GM23338 (cell line): ENCODE data around the gene NUSAP1. TPM values are rescaled to one million over a fixed set of nuclear protein-coding genes. Genes with fewer than 3 reads are reported as not detected.
"Not testable (repeated sequence)": the region's sequence is repeated elsewhere in the genome, so short reads cannot be mapped to it uniquely, and the experiment has no call there.

Source experiments
- ATAC-seq: fragments of 200-7000 bp; cut with Tn5 transposase; 3 replicates; pipeline ENCODE4 v1.9.1; 2020
- DNase-seq: peaks from one replicate; pipeline ENCODE4 v3.0.0-alpha.2; 2015; ENCODE audit warnings: low spot score
- H2AFZ ChIP-seq: fragments of 200-600 bp; sonication (generic); 2 replicates; pipeline ENCODE4 v1.8.0; 2016; ENCODE audit warnings: antibody characterized with exemption, mild to moderate bottlenecking, moderate library complexity
- H3F3A ChIP-seq: fragments of 200-600 bp; sonication (generic); replicated peaks from 2 replicates; pipeline ENCODE4 v1.8.0; 2017; ENCODE audit warnings: antibody characterized with exemption, mixed run types, low read depth
- H3K27ac ChIP-seq: fragments of 200-600 bp; sonication (generic); 2 replicates; pipeline ENCODE4 v1.6.1; 2016; ENCODE audit warnings: low read depth
- H3K27me3 ChIP-seq: fragments of 200-600 bp; sonication (generic); 2 replicates; pipeline ENCODE4 v1.8.0; 2016; ENCODE audit warnings: mild to moderate bottlenecking, mixed run types, moderate library complexity; ENCODE audit not compliant: insufficient read depth
- H3K36me3 ChIP-seq: fragments of 200-600 bp; sonication (generic); 2 replicates; pipeline ENCODE4 v1.8.0; 2016; ENCODE audit warnings: mild to moderate bottlenecking; ENCODE audit not compliant: insufficient read depth
- H3K4me1 ChIP-seq: fragments of 200-600 bp; sonication (generic); 2 replicates; pipeline ENCODE4 v1.8.0; 2016; ENCODE audit warnings: mild to moderate bottlenecking, moderate library complexity; ENCODE audit not compliant: insufficient read depth
- H3K4me2 ChIP-seq: fragments of 200-600 bp; sonication (generic); 2 replicates; pipeline ENCODE4 v1.7.1; 2017; ENCODE audit warnings: mixed run types
- H3K4me3 ChIP-seq: fragments of 200-600 bp; sonication (generic); 2 replicates; pipeline ENCODE4 v1.6.1; 2016; ENCODE audit warnings: mixed run types
- H3K79me2 ChIP-seq: fragments of 200-600 bp; sonication (generic); replicated peaks from 2 replicates; pipeline ENCODE4 v1.8.0; 2017; ENCODE audit warnings: mild to moderate bottlenecking; ENCODE audit not compliant: insufficient read depth
- H3K9me2 ChIP-seq: fragments of 200-600 bp; sonication (generic); 2 replicates; pipeline ENCODE4 v1.8.0; 2017; ENCODE audit not compliant: insufficient read depth
- H4K20me1 ChIP-seq: fragments of 200-600 bp; sonication (generic); replicated peaks from 2 replicates; pipeline ENCODE4 v1.8.0; 2017; ENCODE audit warnings: mild to moderate bottlenecking; ENCODE audit not compliant: insufficient read depth
- H3K27ac Mint-ChIP-seq: 2 replicates; pipeline ENCODE4 v1.8.0; 2020; ENCODE audit warnings: inconsistent platforms, mild to moderate bottlenecking, moderate library complexity, mixed read lengths
- H3K27me3 Mint-ChIP-seq: 3 replicates; pipeline ENCODE4 v1.8.0; 2022; ENCODE audit warnings: low read depth, mild to moderate bottlenecking, moderate library complexity, mixed read lengths, inconsistent platforms; ENCODE audit not compliant: insufficient read depth, poor library complexity
- H3K36me3 Mint-ChIP-seq: 3 replicates; pipeline ENCODE4 v1.8.0; 2021; ENCODE audit warnings: low read depth, mild to moderate bottlenecking, inconsistent platforms, moderate library complexity, mixed read lengths
- H3K4me1 Mint-ChIP-seq: 3 replicates; pipeline ENCODE4 v1.8.0; 2020; ENCODE audit warnings: mild to moderate bottlenecking, inconsistent platforms, mixed read lengths
- H3K4me3 Mint-ChIP-seq: 3 replicates; pipeline ENCODE4 v1.8.0; 2021; ENCODE audit warnings: moderate library complexity, mild to moderate bottlenecking, inconsistent platforms, mixed read lengths
- H3K9me3 Mint-ChIP-seq: 3 replicates; pipeline ENCODE4 v1.8.0; 2020; ENCODE audit warnings: moderate library complexity, mild to moderate bottlenecking, inconsistent platforms, mixed read lengths
- CREB1 ChIP-seq: fragments of 250-450 bp; sonication (Bioruptor Pico); IDR thresholded peaks from 2 replicates; pipeline ENCODE4 v1.5.0; 2020; ENCODE audit warnings: low read depth, mild to moderate bottlenecking, moderate library complexity
- ETS1 ChIP-seq: IDR thresholded peaks from 2 replicates; pipeline ENCODE4 v1.6.1; 2016; ENCODE audit warnings: antibody characterized with exemption
- EZH2 ChIP-seq: fragments of 200-600 bp; sonication (generic); IDR thresholded peaks from one replicate; pipeline ENCODE4 v1.8.0; 2017; ENCODE audit warnings: antibody characterized with exemption, mild to moderate bottlenecking, low read depth; ENCODE audit not compliant: unreplicated experiment
- EZH2phosphoT487 ChIP-seq: fragments of 200-600 bp; sonication (generic); IDR thresholded peaks from one replicate; pipeline ENCODE4 v1.8.1; 2018; ENCODE audit warnings: antibody characterized with exemption; ENCODE audit not compliant: unreplicated experiment
- JUNB ChIP-seq: IDR thresholded peaks from one replicate; pipeline ENCODE4 v1.6.1; 2016; ENCODE audit warnings: antibody characterized with exemption; ENCODE audit not compliant: unreplicated experiment
- POLR2AphosphoS5 ChIP-seq: IDR thresholded peaks from 2 replicates; pipeline ENCODE4 v1.6.1; 2016; ENCODE audit warnings: antibody characterized with exemption, low read depth
- ZNF114 ChIP-seq: fragments of 250-450 bp; sonication (Bioruptor Pico); IDR thresholded peaks from 2 replicates; pipeline ENCODE4 v1.5.0; 2020; ENCODE audit warnings: mild to moderate bottlenecking, moderate library complexity
- ZNF331 ChIP-seq: fragments of 250-450 bp; sonication (Bioruptor Pico); IDR thresholded peaks from 2 replicates; pipeline ENCODE4 v1.5.0; 2020; ENCODE audit warnings: low read depth, mild to moderate bottlenecking, moderate library complexity
- polyA plus RNA-seq: library from polyadenylated mRNA; unstranded; fragments of >200 nt; fragmentation: Nextera tagmentation; extraction: Ambion mirVana; gene quantifications from 2 replicates; pipeline ENCODE4 v1.2.1, GENCODE V29; 2016
- total RNA-seq: library from RNA; depleted of rRNA; stranded (reverse); fragments of >200 nt; shearing (Covaris generic); gene quantifications from 2 replicates; pipeline ENCODE4 v1.2.3, GENCODE V29; 2014
- TF ChIP-seq, protein P1 (sequence below): IDR thresholded peaks from one replicate; pipeline ENCODE4 v1.6.1; 2018; ENCODE audit warnings: antibody characterized with exemption; ENCODE audit not compliant: unreplicated experiment
- TF ChIP-seq, protein P2 (sequence below), 2 experiments: fragments of 200-600 bp in 1 of 2; sonication (generic) in 1 of 2; conservative IDR thresholded peaks; 2 replicates each; pipeline versions ENCODE4 v1.5.1 to v1.6.1; 2016 to 2017; ENCODE audit warnings: antibody characterized with exemption in 2 of 2, low read depth in 2 of 2, mild to moderate bottlenecking in 2 of 2, moderate library complexity in 1 of 2

Gene NUSAP1
- total and polyA plus RNA-seq, 2 experiments from 2014 or later, result 126 to 272 TPM

- TF ChIP-seq JUNB, result no peak
- no peak for TF ChIP-seq ZNF331
These were observed 45.3 kb downstream of the NUSAP1 start (continued) for GRCh38 chr15:41377978-41378377.

GRCh38 chr15:41383974-41384749, 51.5 kb downstream of the NUSAP1 start:
- H4K20me1 ChIP-seq, H3K4me3 Mint-ChIP-seq, H3K79me2 ChIP-seq, H3K27me3 Mint-ChIP-seq, H3K27ac ChIP-seq, H3K4me1 Mint-ChIP-seq, H3F3A ChIP-seq, H3K27me3 ChIP-seq, ATAC-seq, H2AFZ ChIP-seq, H3K9me2 ChIP-seq, H3K4me2 ChIP-seq, H3K4me3 ChIP-seq, H3K4me1 ChIP-seq, DNase-seq, H3K27ac Mint-ChIP-seq: not testable (repeated sequence)
- peaks cover 32% of the 10 kb centered on the region for H3K36me3 Mint-ChIP-seq
- H3K36me3 ChIP-seq, result peaks cover 23% of the 10 kb centered on the region
- H3K9me3 Mint-ChIP-seq, result peaks cover 14% of the 10 kb centered on the region

DNA sequence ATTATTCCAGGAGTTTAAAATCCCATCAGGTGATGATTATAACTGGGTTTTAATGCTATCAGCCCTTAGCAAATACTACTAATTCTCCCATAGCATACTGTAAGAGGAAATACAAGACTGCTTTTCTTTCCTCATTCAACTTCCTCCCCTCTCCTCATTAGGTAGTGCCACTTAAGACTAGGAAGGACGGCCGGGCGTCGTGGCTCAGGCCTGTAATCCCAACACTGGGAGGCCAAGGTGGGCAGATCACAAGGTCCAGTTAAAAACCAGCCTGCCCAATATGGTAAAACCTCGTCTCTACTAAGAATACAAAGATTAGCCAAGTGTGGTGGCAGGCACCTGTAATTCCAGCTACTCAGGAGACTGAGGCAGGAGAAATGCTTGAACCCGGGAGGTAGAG, 55.0 kb downstream of the NUSAP1 start:
- Histone ChIP-seq H3F3A (no peaks in the 10 kb centered on the region), H3K4me1 (no peaks in the 10 kb centered on the region), H3K36me3 (no peaks in the 10 kb centered on the region), H3K79me2 (no peaks in the 10 kb centered on the region), H3K4me3 (no peak overlapping the region), H3K4me2 (no peak overlapping the region), H2AFZ (no peak overlapping the region), H3K27me3 (no peaks in the 10 kb centered on the region), H3K27ac (no peak overlapping the region), H3K9me2 (no peaks in the 10 kb centered on the region), H4K20me1 (no peaks in the 10 kb centered on the region)
- ATAC-seq, result no peak
- Mint-ChIP-seq H3K9me3 (0 out of 3 replicates have a peak, but pooled peaks cover 2% of the 10 kb centered on the region), H3K27me3 (peaks cover 2% of the 10 kb centered on the region), H3K36me3 (peaks cover 4% of the 10 kb centered on the region; the same call in 2 of the 3 replicates), H3K4me1 (no peaks in the 10 kb centered on the region), H3K4me3 (no peak overlapping the region), H3K27ac (no peak overlapping the region)
- TF ChIP-seq ETS1 (no peak), ZNF331 (no peak), EZH2 (no peak), EZH2phosphoT487 (no peak), JUNB (no peak), POLR2AphosphoS5 (no peak), ZNF114 (CRISPR knock-in tag) (no peak), CREB1 (CRISPR knock-in tag) (no peak)
- TF ChIP-seq, protein P1, sequence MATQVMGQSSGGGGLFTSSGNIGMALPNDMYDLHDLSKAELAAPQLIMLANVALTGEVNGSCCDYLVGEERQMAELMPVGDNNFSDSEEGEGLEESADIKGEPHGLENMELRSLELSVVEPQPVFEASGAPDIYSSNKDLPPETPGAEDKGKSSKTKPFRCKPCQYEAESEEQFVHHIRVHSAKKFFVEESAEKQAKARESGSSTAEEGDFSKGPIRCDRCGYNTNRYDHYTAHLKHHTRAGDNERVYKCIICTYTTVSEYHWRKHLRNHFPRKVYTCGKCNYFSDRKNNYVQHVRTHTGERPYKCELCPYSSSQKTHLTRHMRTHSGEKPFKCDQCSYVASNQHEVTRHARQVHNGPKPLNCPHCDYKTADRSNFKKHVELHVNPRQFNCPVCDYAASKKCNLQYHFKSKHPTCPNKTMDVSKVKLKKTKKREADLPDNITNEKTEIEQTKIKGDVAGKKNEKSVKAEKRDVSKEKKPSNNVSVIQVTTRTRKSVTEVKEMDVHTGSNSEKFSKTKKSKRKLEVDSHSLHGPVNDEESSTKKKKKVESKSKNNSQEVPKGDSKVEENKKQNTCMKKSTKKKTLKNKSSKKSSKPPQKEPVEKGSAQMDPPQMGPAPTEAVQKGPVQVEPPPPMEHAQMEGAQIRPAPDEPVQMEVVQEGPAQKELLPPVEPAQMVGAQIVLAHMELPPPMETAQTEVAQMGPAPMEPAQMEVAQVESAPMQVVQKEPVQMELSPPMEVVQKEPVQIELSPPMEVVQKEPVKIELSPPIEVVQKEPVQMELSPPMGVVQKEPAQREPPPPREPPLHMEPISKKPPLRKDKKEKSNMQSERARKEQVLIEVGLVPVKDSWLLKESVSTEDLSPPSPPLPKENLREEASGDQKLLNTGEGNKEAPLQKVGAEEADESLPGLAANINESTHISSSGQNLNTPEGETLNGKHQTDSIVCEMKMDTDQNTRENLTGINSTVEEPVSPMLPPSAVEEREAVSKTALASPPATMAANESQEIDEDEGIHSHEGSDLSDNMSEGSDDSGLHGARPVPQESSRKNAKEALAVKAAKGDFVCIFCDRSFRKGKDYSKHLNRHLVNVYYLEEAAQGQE, result no peak
- TF ChIP-seq, protein P2, sequence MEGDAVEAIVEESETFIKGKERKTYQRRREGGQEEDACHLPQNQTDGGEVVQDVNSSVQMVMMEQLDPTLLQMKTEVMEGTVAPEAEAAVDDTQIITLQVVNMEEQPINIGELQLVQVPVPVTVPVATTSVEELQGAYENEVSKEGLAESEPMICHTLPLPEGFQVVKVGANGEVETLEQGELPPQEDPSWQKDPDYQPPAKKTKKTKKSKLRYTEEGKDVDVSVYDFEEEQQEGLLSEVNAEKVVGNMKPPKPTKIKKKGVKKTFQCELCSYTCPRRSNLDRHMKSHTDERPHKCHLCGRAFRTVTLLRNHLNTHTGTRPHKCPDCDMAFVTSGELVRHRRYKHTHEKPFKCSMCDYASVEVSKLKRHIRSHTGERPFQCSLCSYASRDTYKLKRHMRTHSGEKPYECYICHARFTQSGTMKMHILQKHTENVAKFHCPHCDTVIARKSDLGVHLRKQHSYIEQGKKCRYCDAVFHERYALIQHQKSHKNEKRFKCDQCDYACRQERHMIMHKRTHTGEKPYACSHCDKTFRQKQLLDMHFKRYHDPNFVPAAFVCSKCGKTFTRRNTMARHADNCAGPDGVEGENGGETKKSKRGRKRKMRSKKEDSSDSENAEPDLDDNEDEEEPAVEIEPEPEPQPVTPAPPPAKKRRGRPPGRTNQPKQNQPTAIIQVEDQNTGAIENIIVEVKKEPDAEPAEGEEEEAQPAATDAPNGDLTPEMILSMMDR (conservative IDR thresholded peaks at IDR 0.05; ENCODE audit: low read depth in 2 of 2), result no peak
- no peak for DNase-seq
